Smooth muscle cell of the brain vasculature (primary cell): ENCODE data around the gene SRPK3.

ENCODE experiments used
- DNase-seq: peaks from one replicate; pipeline ENCODE4 v3.0.0-alpha.2; 2012; ENCODE audit warnings: low read depth, low spot score

SRPK3 gene

DNA sequence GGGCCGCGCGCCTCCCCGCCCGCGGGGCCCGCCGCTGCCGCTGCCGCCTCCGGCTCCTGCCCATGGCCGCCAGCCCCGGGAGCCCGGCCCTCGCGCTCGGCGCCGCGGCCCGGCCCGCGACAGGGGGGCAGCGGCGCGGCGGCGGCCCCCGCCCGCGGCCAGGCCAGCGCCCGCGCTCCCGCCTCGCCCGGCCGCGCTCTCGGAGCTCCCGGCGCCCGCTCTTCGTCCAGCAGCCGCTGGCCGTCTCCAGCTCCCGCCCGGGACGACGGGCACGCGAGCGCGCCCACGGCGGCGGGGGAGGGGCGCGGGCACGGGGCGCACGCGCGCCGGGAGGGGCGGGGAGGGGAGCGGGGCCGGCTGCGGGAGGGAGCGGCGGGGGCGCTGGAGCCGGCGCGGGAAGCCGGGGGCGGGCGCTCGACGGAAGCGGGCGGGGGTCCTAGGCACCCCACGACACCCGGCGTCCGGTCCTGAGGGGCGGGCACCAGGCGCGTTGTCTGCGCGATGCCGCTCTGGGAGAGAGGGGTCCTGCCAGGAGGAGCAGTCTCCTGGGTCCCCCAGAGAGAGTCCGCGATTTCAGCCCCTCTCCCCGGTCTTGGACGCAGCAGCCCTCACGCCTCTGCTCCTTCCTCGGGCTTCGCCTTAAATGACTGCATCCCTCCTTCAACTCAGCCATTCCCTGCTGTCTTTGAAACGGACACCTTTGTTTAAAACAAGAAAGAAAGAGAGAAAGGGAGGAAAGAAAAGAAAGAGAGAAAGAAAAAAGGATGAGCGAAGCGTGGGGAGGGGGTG lies 50.0 kb downstream of the SRPK3 start:
- no peak for DNase-seq

DNA sequence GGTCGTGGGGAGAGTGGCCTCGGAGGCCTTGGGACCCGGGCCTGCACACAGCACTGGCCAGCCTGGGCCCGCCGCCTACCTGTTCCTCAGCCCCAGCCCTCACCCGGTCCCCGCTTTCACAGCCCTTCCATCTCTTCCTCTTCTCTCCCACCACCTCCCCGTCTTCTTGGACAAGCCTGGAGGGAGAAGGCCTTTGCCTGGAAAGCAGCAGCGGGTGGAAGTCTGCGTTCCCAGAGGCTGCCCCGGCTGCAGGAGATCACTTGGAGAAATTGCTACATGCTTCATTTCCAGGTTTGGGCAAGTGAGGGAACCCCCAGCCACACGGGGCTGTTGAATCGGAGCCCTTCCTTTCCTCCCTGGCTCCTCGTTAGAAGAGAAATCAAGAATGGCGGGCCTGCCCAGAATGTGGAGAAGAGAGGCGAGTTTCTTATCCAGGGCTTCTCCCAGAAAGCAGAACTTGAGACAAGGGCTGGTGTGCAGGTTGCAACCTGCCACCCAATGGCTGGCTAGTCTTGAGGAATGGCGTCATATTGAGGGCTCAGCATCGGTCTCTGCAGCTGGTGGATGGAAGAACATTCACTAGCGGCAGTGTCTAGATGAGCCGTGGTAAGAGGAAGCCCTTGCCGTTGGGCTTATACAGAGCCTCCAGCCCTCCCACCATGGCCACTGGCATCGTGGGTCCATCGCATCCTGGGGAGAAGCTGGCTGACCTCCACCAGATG lies 50.7 kb downstream of the SRPK3 start:
- no peak for DNase-seq

DNA sequence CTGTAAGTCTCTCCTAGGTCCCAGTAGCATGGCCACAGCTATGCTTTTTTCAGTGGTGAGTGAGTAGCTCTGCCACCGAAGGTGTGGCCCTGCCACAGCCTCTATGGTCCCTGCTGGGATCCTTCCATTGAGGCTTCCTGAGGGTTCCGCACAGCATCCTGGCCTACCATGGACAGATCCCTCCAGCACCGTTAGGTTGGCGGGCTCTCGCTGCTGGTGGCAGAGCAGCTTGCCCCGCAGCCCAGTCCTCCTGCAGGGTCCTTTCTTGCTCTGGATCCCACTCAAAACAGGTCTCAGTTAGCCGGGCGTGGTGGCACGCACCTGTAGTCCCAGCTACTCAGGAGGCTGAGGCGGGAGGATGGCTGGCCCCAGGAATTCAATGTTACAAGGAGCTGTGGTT lies 51.9 kb downstream of the SRPK3 start:
- DNase-seq, result no peak
